Uterus (tissue), 2 donors: ENCODE data around the gene FTCDNL1.

Source experiments
- CTCF ChIP-seq, 4 experiments: fragments of 200-600 bp in 2 of 4; fragments of 450-650 bp in 2 of 4; sonication (generic) in 2 of 4; IDR thresholded peaks; one replicate each; pipeline ENCODE4 v1.5.1; 2016 to 2019; ENCODE audit warnings: antibody characterized with exemption in 4 of 4, mild to moderate bottlenecking in 2 of 4, moderate library complexity in 1 of 4
- POLR2A ChIP-seq, 2 donors: fragments of 450-650 bp; IDR thresholded peaks; one replicate each; pipeline ENCODE4 v1.6.1; 2016; ENCODE audit warnings: antibody characterized with exemption in 2 of 2, mild to moderate bottlenecking in 1 of 2, moderate library complexity in 1 of 2

- TF ChIP-seq CTCF (IDR thresholded peaks at IDR 0.05) = no peak
- no peak for TF ChIP-seq POLR2A (IDR thresholded peaks at IDR 0.05)
Observed at GRCh38 chr2:199798831-199799580, 52.0 kb downstream of the FTCDNL1 start.
